Esophagus muscularis mucosa (tissue), 4 donors: Measurements from ENCODE around the gene CAPZB. TPM values are rescaled to one million over a fixed set of nuclear protein-coding genes. Genes with fewer than 3 reads are reported as not detected.

ENCODE experiments used
- DNase-seq: peaks from one replicate; pipeline ENCODE4 v3.0.0-alpha.2; 2017; ENCODE audit errors: extremely low spot score
- H3K27ac ChIP-seq, 4 donors: fragments of 200-600 bp; sonication (generic); replicated peaks in 1 of 4; 1 replicate in 3 of 4; 2 replicates in 1 of 4; pipeline ENCODE4 v1.5.1; 2016 to 2019; ENCODE audit warnings: mild to moderate bottlenecking in 1 of 4
- H3K27me3 ChIP-seq, 4 donors: fragments of 200-600 bp; sonication (generic); one replicate each; pipeline versions ENCODE4 v1.5.1 to v1.6.0; 2016 to 2019
- H3K36me3 ChIP-seq, 4 donors: fragments of 200-600 bp; sonication (generic); one replicate each; pipeline ENCODE4 v1.5.1; 2016 to 2019
- H3K4me1 ChIP-seq, 4 donors: fragments of 200-600 bp; sonication (generic); one replicate each; pipeline ENCODE4 v1.5.1; 2016 to 2019
- H3K4me3 ChIP-seq, 4 donors: fragments of 200-600 bp; sonication (generic); 1 replicate in 2 of 4; 2 replicates in 2 of 4; pipeline ENCODE4 v1.5.1; 2016 to 2019; ENCODE audit warnings: mild to moderate bottlenecking in 4 of 4, moderate library complexity in 1 of 4
- H3K9me3 ChIP-seq, 4 donors: fragments of 200-600 bp; sonication (generic); 1 replicate in 3 of 4; 2 replicates in 1 of 4; pipeline ENCODE4 v1.5.1; 2016 to 2019
- CTCF ChIP-seq, 3 experiments: fragments of 200-600 bp in 2 of 3; fragments of 450-650 bp in 1 of 3; sonication (generic) in 2 of 3; IDR thresholded peaks; one replicate each; pipeline ENCODE4 v1.5.1; 2017 to 2019; ENCODE audit warnings: antibody characterized with exemption in 3 of 3, mild to moderate bottlenecking in 2 of 3, moderate library complexity in 1 of 3
- EP300 ChIP-seq: sonication (generic); formaldehyde crosslinking; IDR thresholded peaks from one replicate; pipeline ENCODE4 v1.6.1; 2017; ENCODE audit warnings: antibody characterized with exemption
- POLR2A ChIP-seq: fragments of 450-650 bp; IDR thresholded peaks from one replicate; pipeline ENCODE4 v1.6.1; 2017; ENCODE audit warnings: antibody characterized with exemption, moderate library complexity, mild to moderate bottlenecking, low read depth
- POLR2AphosphoS5 ChIP-seq, 2 donors: sonication (generic); formaldehyde crosslinking; IDR thresholded peaks; one replicate each; pipeline ENCODE4 v1.6.1; 2017; ENCODE audit warnings: antibody characterized with exemption in 2 of 2
- WGBS: methylation state at CpG from one replicate; pipeline ENCODE4 v1.1.5; 2018; 5-methylcytosine and 5-hydroxymethylcytosine counted together
- intact Hi-C: fragments of 100-400 bp; cut with DNase I; formaldehyde crosslinking; loops from one replicate; pipeline ENCODE4 v1.15.1; 2023
- total RNA-seq, 4 donors: library from RNA; depleted of rRNA; stranded (reverse); fragments of >200 nt; gene quantifications; one replicate each; pipeline versions ENCODE4 v1.1.0 to v1.2.1, GENCODE V29; 2016

CAPZB gene
- total RNA-seq, 4 donors from 2014 or later: 186 to 261 (median 203) TPM

- no peak for TF ChIP-seq POLR2AphosphoS5 (IDR thresholded peaks at IDR 0.05)
- TF ChIP-seq EP300: no peak
- TF ChIP-seq CTCF (IDR thresholded peaks at IDR 0.05): no peak
- no peak for TF ChIP-seq POLR2A
- intact Hi-C loops: no loop called here
- no peak overlapping the region for H3K4me3 ChIP-seq
- DNase-seq: no peak
- no peaks in the 10 kb centered on the region for H3K27me3 ChIP-seq
- 92% methylated on average over 12 of the region's 12 CpGs for WGBS
- H3K4me1 ChIP-seq: peaks cover 0 to 3% (median 0%) of the 10 kb centered on the region in 4 donors
- peaks cover 5 to 60% (median 47%) of the 10 kb centered on the region in 4 donors for H3K36me3 ChIP-seq
- no peak overlapping the region for H3K27ac ChIP-seq
- no peaks in the 10 kb centered on the region for H3K9me3 ChIP-seq
These were observed 152.5 kb downstream of the CAPZB start for GRCh38 chr1:19332832-19333231.

- no peaks in the 10 kb centered on the region for H3K27me3 ChIP-seq
- no peaks in the 10 kb centered on the region for H3K9me3 ChIP-seq
- DNase-seq: no peak
- intact Hi-C loops: no loop called here
- no peak overlapping the region for H3K4me3 ChIP-seq
- no peak for TF ChIP-seq POLR2A
- no peak for TF ChIP-seq EP300
- peak in 1 of 2 donors; percentile 30 for TF ChIP-seq POLR2AphosphoS5 (IDR thresholded peaks at IDR 0.05)
- no peak for TF ChIP-seq CTCF (IDR thresholded peaks at IDR 0.05)
- no peak overlapping the region for H3K27ac ChIP-seq
- no peaks in the 10 kb centered on the region for H3K4me1 ChIP-seq
- WGBS: 89% methylated on average over 5 of the region's 13 CpGs
- peaks cover 12 to 65% (median 56%) of the 10 kb centered on the region in 4 donors for H3K36me3 ChIP-seq
These were observed 154.0 kb downstream of the CAPZB start for GRCh38 chr1:19331262-19331878.

GRCh38 chr1:19330449-19331135, 154.7 kb downstream of the CAPZB start:
- Histone ChIP-seq H3K36me3 (peaks cover 15 to 73% (median 63%) of the 10 kb centered on the region in 4 donors), H3K27ac (no peak overlapping the region), H3K9me3 (no peaks in the 10 kb centered on the region), H3K4me1 (no peaks in the 10 kb centered on the region), H3K4me3 (no peak overlapping the region), H3K27me3 (no peaks in the 10 kb centered on the region)
- DNase-seq: no peak
- TF ChIP-seq CTCF (IDR thresholded peaks at IDR 0.05) (no peak), POLR2A (no peak), EP300 (no peak), POLR2AphosphoS5 (IDR thresholded peaks at IDR 0.05) (no peak)
- WGBS: 96% methylated on average over 14 of the region's 14 CpGs
- intact Hi-C loops: no loop called here

- 96% methylated on average over 5 of the region's 5 CpGs for WGBS
- TF ChIP-seq CTCF (IDR thresholded peaks at IDR 0.05) (no peak), EP300 (no peak), POLR2A (no peak), POLR2AphosphoS5 (IDR thresholded peaks at IDR 0.05) (no peak)
- Histone ChIP-seq H3K4me1 (no peaks in the 10 kb centered on the region), H3K36me3 (peaks cover 20 to 83% (median 73%) of the 10 kb centered on the region in 4 donors), H3K27ac (no peak overlapping the region), H3K9me3 (no peaks in the 10 kb centered on the region), H3K4me3 (no peak overlapping the region), H3K27me3 (no peaks in the 10 kb centered on the region)
- DNase-seq: no peak
- intact Hi-C loops: no loop called here
These were observed 155.7 kb downstream of the CAPZB start for GRCh38 chr1:19329611-19330010.
